Limb (tissue), 2 donors: Measurements from ENCODE around the gene RNASEL.
A peak's percentile ranks its signal among the peaks of the same experiment; 100 is the strongest.

Experiments used
- DNase-seq, 2 donors: peaks; one replicate each; pipeline ENCODE4 v3.0.0-alpha.2; 2016; ENCODE audit errors: extremely low spot score in 2 of 2

Gene RNASEL

DNA sequence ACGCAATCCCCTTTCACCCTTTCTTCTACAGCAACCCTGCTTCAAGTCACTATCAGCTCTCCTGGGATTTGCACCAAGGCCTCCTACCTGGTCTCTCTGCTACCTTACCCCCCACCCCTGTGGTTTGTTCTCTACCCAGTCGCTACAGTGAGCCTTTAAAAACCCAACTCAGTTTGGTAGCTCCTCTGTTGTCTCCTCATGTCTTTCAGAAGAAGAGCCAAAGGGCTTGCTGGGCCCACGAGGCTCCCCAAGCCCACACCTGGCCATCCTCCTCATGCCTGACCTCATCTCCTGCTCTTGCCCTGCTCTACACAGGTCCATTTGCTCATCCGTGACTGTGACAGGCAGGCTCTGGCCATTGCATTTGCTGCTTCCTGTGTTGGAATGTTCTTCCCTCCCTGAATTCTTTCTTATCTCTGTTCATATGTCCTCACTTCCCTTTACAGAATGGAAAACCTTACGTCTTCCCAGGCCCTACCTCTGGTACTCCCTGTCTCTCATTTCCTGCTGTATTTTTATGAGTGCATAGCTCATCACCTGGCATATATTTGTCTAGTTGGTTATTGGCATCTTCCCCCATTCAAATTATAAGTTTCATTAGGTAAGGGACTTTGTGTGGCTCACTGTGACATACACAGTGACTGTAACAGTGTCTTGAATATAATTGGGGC is 11.8 kb upstream of the RNASEL start:
- no peak for DNase-seq

GRCh38 chr1:182600036-182600713 is 11.1 kb upstream of the RNASEL start:
- DNase-seq: no peak

DNA sequence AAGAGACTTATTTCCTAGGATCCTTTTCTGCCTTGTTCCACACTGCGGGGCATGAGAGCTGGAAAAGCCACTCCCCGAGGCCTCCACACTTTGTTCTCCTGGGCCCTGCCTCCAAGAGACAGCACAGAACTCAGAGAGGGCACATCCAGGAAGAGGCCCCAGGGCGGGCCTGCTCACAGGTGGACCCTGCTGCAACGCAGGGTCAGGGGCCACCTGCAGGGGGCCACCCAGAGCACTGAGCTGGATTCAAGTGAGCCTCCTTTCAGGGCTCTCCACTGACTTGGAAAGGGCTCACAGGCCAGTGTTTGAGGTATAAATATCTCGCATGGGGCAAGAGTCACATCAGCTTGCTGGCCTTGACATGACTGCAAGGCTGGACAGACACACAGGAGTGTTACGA is 10.3 kb upstream of the RNASEL start:
- no peak for DNase-seq

DNA sequence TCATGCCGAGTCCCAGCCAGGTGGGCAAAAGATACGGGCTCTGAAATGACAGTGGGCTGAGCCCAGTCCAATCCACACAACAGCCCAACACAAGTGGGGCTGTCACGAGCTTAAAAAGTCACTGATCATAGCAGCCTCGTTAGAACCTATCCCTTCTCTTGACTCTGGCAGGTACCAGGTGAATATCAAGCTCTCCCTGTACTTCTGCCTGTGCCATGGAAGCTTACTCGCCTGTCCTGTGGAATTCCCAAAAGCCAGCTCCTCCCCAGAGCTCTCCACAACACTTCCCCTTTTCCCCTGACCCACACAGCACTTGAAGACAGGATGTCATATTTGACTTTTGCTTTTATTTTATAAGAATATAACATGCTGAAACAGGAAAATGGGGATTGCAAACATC is 9.2 kb upstream of the RNASEL start:
- no peak for DNase-seq

DNA sequence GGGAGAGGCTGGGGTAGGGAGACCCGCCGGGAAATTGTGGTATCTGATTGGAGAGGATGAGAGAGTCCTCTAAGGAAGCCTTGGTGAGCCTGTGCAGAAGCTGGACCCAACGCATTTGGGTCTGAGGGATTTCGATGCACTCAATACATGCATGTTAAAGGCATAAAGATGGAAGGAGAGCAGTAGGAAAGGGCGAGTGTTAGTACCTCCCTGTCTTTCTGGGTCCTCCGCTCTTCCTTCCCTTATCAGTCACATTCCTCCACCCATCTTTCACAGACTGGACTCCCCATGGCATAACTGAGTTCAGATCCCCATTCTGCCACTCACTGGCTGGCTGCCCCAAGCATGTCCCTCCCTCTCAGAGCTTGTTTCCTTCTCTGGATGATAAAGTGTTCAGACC is 7.9 kb upstream of the RNASEL start:
- no peak for DNase-seq

GRCh38 chr1:182595641-182596240 is 6.7 kb upstream of the RNASEL start:
- peak; percentile 57 to 71 for DNase-seq

- no peak for DNase-seq
Measured at GRCh38 chr1:182589931-182590330, 875 bp upstream of the RNASEL start.

DNA sequence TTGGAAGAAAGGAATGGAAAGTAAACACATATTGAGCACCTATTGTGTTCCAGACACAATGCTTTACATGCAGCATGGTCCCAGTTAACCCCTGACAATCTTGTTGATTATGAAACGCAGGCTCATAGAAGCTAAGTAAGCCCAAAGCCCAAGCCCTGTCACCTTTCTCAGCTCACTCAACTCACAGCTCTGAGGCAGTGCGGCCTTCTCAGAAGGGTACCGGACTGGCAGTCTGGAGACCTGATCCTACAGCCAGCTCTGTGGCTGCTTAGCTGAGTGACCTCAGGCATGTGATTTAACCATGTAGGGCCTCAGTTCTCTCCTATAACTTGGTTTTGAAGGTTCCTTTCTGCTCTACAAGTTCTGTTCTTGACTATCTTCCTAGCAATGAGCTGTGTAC is 464 bp upstream of the RNASEL start:
- DNase-seq: no peak

GRCh38 chr1:182587666-182588499 is 1.2 kb downstream of the RNASEL start:
- no peak for DNase-seq

- no peak for DNase-seq
Measured at GRCh38 chr1:182587093-182587492, 2.0 kb downstream of the RNASEL start.

DNA sequence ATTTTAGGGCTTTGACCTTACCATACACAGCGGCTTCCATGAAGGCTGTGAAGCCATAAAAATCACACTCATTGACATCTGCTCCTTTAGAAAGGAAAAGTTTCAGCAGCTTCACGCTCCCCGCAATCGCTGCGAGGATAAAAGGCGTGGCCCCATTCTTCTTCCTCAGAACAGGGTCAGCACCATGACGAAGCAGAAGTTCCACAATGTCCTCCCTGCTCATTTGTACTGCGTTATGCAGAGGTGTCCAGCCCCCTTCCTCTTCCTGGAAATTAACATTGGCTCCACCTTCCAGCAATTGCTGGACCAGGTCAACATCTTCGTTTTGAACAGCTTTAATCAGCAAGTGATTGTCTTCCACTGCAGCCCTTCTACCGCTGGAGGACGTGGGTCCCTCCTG is 2.7 kb downstream of the RNASEL start:
- no peak for DNase-seq

DNA sequence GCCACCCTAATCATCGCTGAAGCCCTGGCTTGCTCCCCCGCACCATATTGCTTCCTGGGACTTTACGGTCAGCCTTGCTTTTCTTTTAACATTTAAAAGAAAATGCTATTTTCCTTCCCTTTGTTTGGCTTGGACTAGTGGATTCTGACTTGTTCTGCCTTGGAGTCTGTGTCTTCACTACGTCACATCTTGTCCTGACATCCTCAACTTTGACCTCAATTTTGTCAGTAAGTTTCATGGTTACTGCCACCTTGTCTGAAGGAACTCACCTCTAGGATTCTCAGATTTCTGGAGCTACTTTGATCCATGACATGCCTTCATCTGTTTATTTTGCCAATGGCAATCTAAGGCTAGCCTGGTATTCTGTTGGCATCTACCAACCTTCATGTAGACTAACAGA is 4.3 kb downstream of the RNASEL start:
- no peak for DNase-seq

DNA sequence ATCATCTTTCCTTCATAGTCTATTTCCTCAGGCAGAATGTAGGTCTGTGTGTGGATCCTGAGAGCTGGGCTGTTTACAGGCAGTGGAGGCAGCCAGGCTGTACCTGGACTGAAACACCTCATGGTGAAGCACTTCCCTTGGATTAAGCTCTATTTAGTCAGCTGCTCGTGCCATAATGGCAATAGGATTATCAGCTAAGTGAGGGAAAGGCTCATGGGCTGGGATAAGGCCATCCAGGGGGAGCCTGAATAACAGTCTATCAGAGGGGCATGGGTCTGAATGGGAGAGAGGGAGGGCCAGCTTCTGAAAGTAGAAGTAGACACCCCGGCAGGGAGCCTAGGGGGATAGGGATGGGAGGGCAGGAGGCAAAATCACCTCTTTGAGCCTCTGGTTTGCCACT is 8.3 kb downstream of the RNASEL start:
- DNase-seq: no peak

GRCh38 chr1:182575540-182576149 is 13.4 kb downstream of the RNASEL start:
- DNase-seq: no peak

GRCh38 chr1:182574156-182574555 is 14.9 kb downstream of the RNASEL start:
- DNase-seq: no peak

DNA sequence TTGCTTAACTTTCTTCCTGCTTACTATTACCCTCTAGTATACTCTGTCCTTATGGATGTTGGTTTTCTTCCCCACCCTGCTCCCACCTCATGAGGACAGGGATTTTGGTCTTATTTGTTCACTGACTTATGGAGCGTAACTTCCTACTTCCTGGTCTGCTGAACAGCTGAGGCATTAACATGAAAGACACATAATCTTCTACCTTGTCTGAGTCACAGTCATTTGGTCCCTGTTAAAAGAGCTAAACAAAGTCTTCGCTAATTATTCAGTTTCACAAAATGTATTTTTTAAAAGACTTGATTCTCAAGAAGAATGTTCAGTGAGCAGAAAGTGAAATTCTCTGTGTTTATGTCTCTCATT is 18.5 kb downstream of the RNASEL start:
- DNase-seq: no peak

GRCh38 chr1:182569939-182570610 is 19.0 kb downstream of the RNASEL start:
- no peak for DNase-seq

DNA sequence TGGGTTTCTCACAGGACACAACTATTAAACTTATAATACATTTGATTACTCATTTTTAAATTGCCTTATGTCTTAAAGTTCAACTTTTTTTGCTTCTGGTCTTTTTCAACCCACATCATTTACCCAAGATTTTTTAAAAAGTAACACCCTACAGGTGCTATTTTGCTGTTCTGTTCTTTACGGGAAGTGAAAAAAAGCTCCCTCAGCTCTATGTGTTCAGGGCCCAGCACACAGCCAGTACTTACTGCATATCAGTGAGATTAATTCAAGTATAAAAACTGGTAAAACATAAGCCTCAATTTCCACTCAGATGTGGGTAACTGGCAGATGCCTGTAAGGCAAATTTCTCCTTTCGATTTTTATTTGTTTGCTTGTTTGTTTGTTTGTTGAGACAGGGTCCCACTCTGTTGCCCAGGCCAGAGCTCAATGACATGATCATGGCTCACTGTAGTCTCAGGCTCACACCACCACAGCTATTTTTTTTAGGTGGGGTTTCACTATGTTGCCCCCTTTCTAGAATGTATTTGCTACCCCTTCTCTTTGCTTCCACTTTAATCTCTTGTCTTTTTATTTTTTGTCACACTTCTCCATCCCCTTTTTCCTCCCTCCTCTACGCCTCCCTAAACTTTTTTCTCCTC is 20.3 kb downstream of the RNASEL start:
- DNase-seq: no peak

DNA sequence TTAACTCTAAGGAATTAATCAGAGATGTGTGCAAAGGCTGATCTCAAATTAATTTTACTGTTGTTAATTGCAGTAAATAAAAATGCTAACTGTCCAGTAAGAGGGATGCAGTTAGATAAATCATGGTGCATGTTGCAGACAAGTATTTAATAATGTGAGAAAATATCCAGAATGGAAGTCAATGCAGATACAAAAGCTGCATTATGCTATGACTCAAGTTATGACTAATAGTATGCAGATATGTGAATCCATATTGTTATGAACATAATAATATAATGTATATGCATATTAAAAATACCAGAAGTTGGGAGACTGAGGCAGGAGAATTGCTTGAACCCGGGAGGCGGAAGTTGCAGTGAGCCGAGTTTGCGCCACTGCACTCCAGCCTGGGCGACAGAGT is 21.4 kb downstream of the RNASEL start:
- no peak for DNase-seq

DNA sequence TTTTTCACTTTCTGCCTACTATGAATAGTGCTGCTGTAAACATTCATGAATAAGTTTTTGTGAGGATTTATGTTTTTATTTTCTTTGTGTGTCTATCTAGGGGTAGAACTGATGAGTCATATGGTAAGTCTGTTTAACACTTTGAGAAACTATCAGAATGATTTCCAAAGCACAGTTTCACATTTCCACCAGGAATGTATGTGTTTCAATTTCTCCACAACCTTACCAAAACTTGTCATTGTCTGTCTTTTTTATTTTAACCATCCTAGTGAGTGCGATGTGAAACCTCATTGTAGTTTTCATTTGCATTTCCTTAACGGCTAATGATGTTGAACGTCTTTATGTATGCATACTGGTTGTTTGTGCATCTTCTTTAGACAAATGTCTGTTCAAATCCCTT is 23.5 kb downstream of the RNASEL start:
- no peak for DNase-seq
